ENCODE measurements around the gene KHDRBS2.

KHDRBS2 gene

GRCh38 chr6:62286470-62286843 is 432 bp upstream of the KHDRBS2 start:
- Histone ChIP-seq H3K79me1 (replicated peaks; ENCODE audit: low read length, poor library complexity, severe bottlenecking) (no peaks in the 10 kb centered on the region), H3K27ac (ENCODE audit: low read length, poor library complexity, severe bottlenecking) (no peak overlapping the region), H2BK120ac (ENCODE audit: low read depth, low read length) (no peak overlapping the region), H2BK12ac (ENCODE audit: low read length in 2 of 2) (no peak overlapping the region), H2BK5ac (ENCODE audit: low read depth, low read length, poor library complexity, severe bottlenecking) (no peak overlapping the region), H3K4ac (ENCODE audit: low read depth in 1 of 2, low read length in 2 of 2) (no peak overlapping the region), H4K8ac (ENCODE audit: low read length) (no peak overlapping the region), H3K4me1 (ENCODE audit: control insufficient read depth, insufficient read depth, low read depth, low read length) (peaks cover 10% of the 10 kb centered on the region), H3K23ac (ENCODE audit: low read length in 2 of 2) (no peak overlapping the region), H3K14ac (ENCODE audit: low read length in 2 of 2) (no peak overlapping the region), H3K9ac (ENCODE audit: low read length) (no peak overlapping the region), H3K18ac (ENCODE audit: low read depth in 1 of 2, low read length in 2 of 2) (no peak overlapping the region), H3K4me3 (ENCODE audit: insufficient read depth in 1 of 2, low read depth in 1 of 2, low read length in 2 of 2) (no peak overlapping the region), H4K91ac (ENCODE audit: low read length) (no peak overlapping the region), H2BK15ac (ENCODE audit: low read depth, poor library complexity, severe bottlenecking) (no peak overlapping the region), H2AK5ac (ENCODE audit: low read length, severe bottlenecking) (no peak overlapping the region), H2AFZ (ENCODE audit: low read depth, low read length) (no peak overlapping the region), H3K4me2 (ENCODE audit: low read length, poor library complexity, severe bottlenecking) (peak overlapping the region; percentile 58), H3K27me3 (ENCODE audit: control insufficient read depth in 1 of 2, insufficient read depth in 1 of 2, low read length in 2 of 2) (peaks cover 17% of the 10 kb centered on the region in 2 experiments), H3K9me3 (ENCODE audit: control insufficient read depth, low read length) (no peaks in the 10 kb centered on the region), H3K36me3 (ENCODE audit: control insufficient read depth in 1 of 2, insufficient read depth in 2 of 2, low read depth in 1 of 2, low read length in 2 of 2) (no peaks in the 10 kb centered on the region)
- no peak for DNase-seq
- WGBS, result 13% methylated on average over 12 of the region's 13 CpGs

- Histone ChIP-seq H2AFZ (ENCODE audit: low read depth, low read length) (no peak overlapping the region), H3K36me3 (ENCODE audit: control insufficient read depth in 1 of 2, insufficient read depth in 2 of 2, low read depth in 1 of 2, low read length in 2 of 2) (no peaks in the 10 kb centered on the region), H3K4ac (ENCODE audit: low read depth in 1 of 2, low read length in 2 of 2) (no peak overlapping the region), H2BK120ac (ENCODE audit: low read depth, low read length) (no peak overlapping the region), H3K9me3 (ENCODE audit: control insufficient read depth, low read length) (no peaks in the 10 kb centered on the region), H3K27me3 (ENCODE audit: control insufficient read depth in 1 of 2, insufficient read depth in 1 of 2, low read length in 2 of 2) (peaks cover 17% of the 10 kb centered on the region in 2 experiments), H3K4me1 (ENCODE audit: control insufficient read depth, insufficient read depth, low read depth, low read length) (peaks cover 10% of the 10 kb centered on the region), H4K8ac (ENCODE audit: low read length) (no peak overlapping the region), H3K27ac (ENCODE audit: low read length, poor library complexity, severe bottlenecking) (no peak overlapping the region), H3K4me3 (ENCODE audit: insufficient read depth in 1 of 2, low read depth in 1 of 2, low read length in 2 of 2) (no peak overlapping the region), H4K91ac (ENCODE audit: low read length) (no peak overlapping the region), H3K79me1 (replicated peaks; ENCODE audit: low read length, poor library complexity, severe bottlenecking) (no peaks in the 10 kb centered on the region), H3K9ac (ENCODE audit: low read length) (no peak overlapping the region), H3K4me2 (ENCODE audit: low read length, poor library complexity, severe bottlenecking) (no peak overlapping the region), H3K18ac (ENCODE audit: low read depth in 1 of 2, low read length in 2 of 2) (no peak overlapping the region), H2BK15ac (ENCODE audit: low read depth, poor library complexity, severe bottlenecking) (no peak overlapping the region), H2BK12ac (ENCODE audit: low read length in 2 of 2) (no peak overlapping the region), H2BK5ac (ENCODE audit: low read depth, low read length, poor library complexity, severe bottlenecking) (no peak overlapping the region), H3K14ac (ENCODE audit: low read length in 2 of 2) (no peak overlapping the region), H3K23ac (ENCODE audit: low read length in 2 of 2) (no peak overlapping the region), H2AK5ac (ENCODE audit: low read length, severe bottlenecking) (no peak overlapping the region)
- WGBS, result no CpG with 5 or more reads among the region's 2 CpGs
- DNase-seq, result no peak
Measured at GRCh38 chr6:62284725-62285124, 1.3 kb downstream of the KHDRBS2 start.

- Histone ChIP-seq H3K4ac (ENCODE audit: low read depth in 1 of 2, low read length in 2 of 2) (no peak overlapping the region), H4K8ac (ENCODE audit: low read length) (no peak overlapping the region), H2BK5ac (ENCODE audit: low read depth, low read length, poor library complexity, severe bottlenecking) (no peak overlapping the region), H3K4me2 (ENCODE audit: low read length, poor library complexity, severe bottlenecking) (no peak overlapping the region), H3K9me3 (ENCODE audit: control insufficient read depth, low read length) (no peaks in the 10 kb centered on the region), H2BK120ac (ENCODE audit: low read depth, low read length) (no peak overlapping the region), H2BK15ac (ENCODE audit: low read depth, poor library complexity, severe bottlenecking) (no peak overlapping the region), H3K4me3 (ENCODE audit: insufficient read depth in 1 of 2, low read depth in 1 of 2, low read length in 2 of 2) (no peak overlapping the region), H2AFZ (ENCODE audit: low read depth, low read length) (no peak overlapping the region), H3K18ac (ENCODE audit: low read depth in 1 of 2, low read length in 2 of 2) (no peak overlapping the region), H2BK12ac (ENCODE audit: low read length in 2 of 2) (no peak overlapping the region), H3K9ac (ENCODE audit: low read length) (no peak overlapping the region), H3K23ac (ENCODE audit: low read length in 2 of 2) (no peak overlapping the region), H3K36me3 (ENCODE audit: control insufficient read depth in 1 of 2, insufficient read depth in 2 of 2, low read depth in 1 of 2, low read length in 2 of 2) (no peaks in the 10 kb centered on the region), H3K27me3 (ENCODE audit: control insufficient read depth in 1 of 2, insufficient read depth in 1 of 2, low read length in 2 of 2) (peaks cover 17% of the 10 kb centered on the region in 2 experiments), H3K14ac (ENCODE audit: low read length in 2 of 2) (no peak overlapping the region), H3K79me1 (replicated peaks; ENCODE audit: low read length, poor library complexity, severe bottlenecking) (no peaks in the 10 kb centered on the region), H4K91ac (ENCODE audit: low read length) (no peak overlapping the region), H2AK5ac (ENCODE audit: low read length, severe bottlenecking) (no peak overlapping the region), H3K27ac (ENCODE audit: low read length, poor library complexity, severe bottlenecking) (no peak overlapping the region), H3K4me1 (ENCODE audit: control insufficient read depth, insufficient read depth, low read depth, low read length) (peaks cover 10% of the 10 kb centered on the region)
- peak; percentile 43 for DNase-seq
- no CpG with 5 or more reads among the region's 2 CpGs for WGBS
Measured at GRCh38 chr6:62283796-62284411, 2.1 kb downstream of the KHDRBS2 start.

- peaks cover 17% of the 10 kb centered on the region in 2 experiments for H3K27me3 ChIP-seq (ENCODE audit: control insufficient read depth in 1 of 2, insufficient read depth in 1 of 2, low read length in 2 of 2)
- H3K27ac ChIP-seq (ENCODE audit: low read length, poor library complexity, severe bottlenecking), result no peak overlapping the region
- H3K4me1 ChIP-seq (ENCODE audit: control insufficient read depth, insufficient read depth, low read depth, low read length), result peaks cover 10% of the 10 kb centered on the region
- no peak overlapping the region for H2BK120ac ChIP-seq (ENCODE audit: low read depth, low read length)
- H3K36me3 ChIP-seq (ENCODE audit: control insufficient read depth in 1 of 2, insufficient read depth in 2 of 2, low read depth in 1 of 2, low read length in 2 of 2), result no peaks in the 10 kb centered on the region
- H4K8ac ChIP-seq (ENCODE audit: low read length), result no peak overlapping the region
- no peak overlapping the region for H2AFZ ChIP-seq (ENCODE audit: low read depth, low read length)
- H3K9me3 ChIP-seq (ENCODE audit: control insufficient read depth, low read length), result no peaks in the 10 kb centered on the region
- WGBS, result 97% methylated on average over 1 of the region's 2 CpGs
- no peak overlapping the region for H3K9ac ChIP-seq (ENCODE audit: low read length)
- no peak overlapping the region for H2BK12ac ChIP-seq (ENCODE audit: low read length in 2 of 2)
- no peak overlapping the region for H3K4me2 ChIP-seq (ENCODE audit: low read length, poor library complexity, severe bottlenecking)
- H3K79me1 ChIP-seq (replicated peaks; ENCODE audit: low read length, poor library complexity, severe bottlenecking), result no peaks in the 10 kb centered on the region
- H2BK15ac ChIP-seq (ENCODE audit: low read depth, poor library complexity, severe bottlenecking), result no peak overlapping the region
- no peak for DNase-seq
- no peak overlapping the region for H3K18ac ChIP-seq (ENCODE audit: low read depth in 1 of 2, low read length in 2 of 2)
- no peak overlapping the region for H3K23ac ChIP-seq (ENCODE audit: low read length in 2 of 2)
- no peak overlapping the region for H3K4me3 ChIP-seq (ENCODE audit: insufficient read depth in 1 of 2, low read depth in 1 of 2, low read length in 2 of 2)
- H2BK5ac ChIP-seq (ENCODE audit: low read depth, low read length, poor library complexity, severe bottlenecking), result no peak overlapping the region
- H2AK5ac ChIP-seq (ENCODE audit: low read length, severe bottlenecking), result no peak overlapping the region
- H3K14ac ChIP-seq (ENCODE audit: low read length in 2 of 2), result no peak overlapping the region
- H4K91ac ChIP-seq (ENCODE audit: low read length), result no peak overlapping the region
- H3K4ac ChIP-seq (ENCODE audit: low read depth in 1 of 2, low read length in 2 of 2), result no peak overlapping the region
Measured at GRCh38 chr6:62283365-62283764, 2.7 kb downstream of the KHDRBS2 start.

Data from mesenchymal stem cell (in vitro differentiated cells and primary cell).